Pancreas (tissue), 10 donors: Measurements from ENCODE around the gene FMO5. TPM values are rescaled to one million over a fixed set of nuclear protein-coding genes. Genes with fewer than 3 reads are reported as not detected.
"Not testable (repeated sequence)": the region's sequence is repeated elsewhere in the genome, so short reads cannot be mapped to it uniquely, and the experiment has no call there.

Experiments
- ATAC-seq, 4 donors: fragments of 200-7000 bp; cut with Tn5 transposase; one replicate each; pipeline versions ENCODE4 v1.8.0 to v1.9.1; 2020; ENCODE audit warnings: mild to moderate bottlenecking in 4 of 4, moderate library complexity in 4 of 4
- DNase-seq, 6 donors: peaks; one replicate each; pipeline ENCODE4 v3.0.0-alpha.2; 2020
- FAIRE-seq: peaks from 2 replicates; lab custom pipeline; 2012; peaks lifted over from hg19 to GRCh38; lab: Jason Lieb, UNC
- H3K27ac ChIP-seq, 4 donors: fragments of 200-600 bp; sonication (generic); 1 replicate in 3 of 4; 2 replicates in 1 of 4; pipeline versions ENCODE4 v1.5.0 to v1.8.0; 2020
- H3K27me3 ChIP-seq, 4 donors: fragments of 200-600 bp; one replicate each; pipeline ENCODE4 v1.8.0; 2021
- H3K36me3 ChIP-seq, 3 donors: fragments of 200-600 bp; sonication (generic) in 1 of 3; one replicate each; pipeline versions ENCODE4 v1.5.0 to v1.8.0; 2020 to 2021
- H3K4me1 ChIP-seq, 3 donors: fragments of 200-600 bp; one replicate each; pipeline ENCODE4 v1.8.0; 2021
- H3K4me3 ChIP-seq, 4 donors: fragments of 200-600 bp; sonication (generic) in 2 of 4; one replicate each; pipeline versions ENCODE4 v1.5.0 to v1.8.0; 2020 to 2021
- H3K9me3 ChIP-seq, 4 donors: fragments of 200-600 bp; one replicate each; pipeline ENCODE4 v1.8.0; 2021
- WGBS, 2 donors: extraction: QIAGEN DNeasy Blood & Tissue Kit; methylation state at CpG; one replicate each; pipeline ENCODE4 v1.1.7; 2013; 5-methylcytosine and 5-hydroxymethylcytosine counted together
- intact Hi-C, 3 donors: fragments of 100-400 bp; cut with DNase I; formaldehyde crosslinking; loops; one replicate each; pipeline versions ENCODE4 v1.11.1 to v1.14.2; 2022
- polyA plus RNA-seq, 2 donors: library from polyadenylated mRNA; stranded (reverse); fragments of 200-250 nt; gene quantifications; one replicate each; pipeline ENCODE4 v1.2.3, GENCODE V29; 2013
- total RNA-seq, 6 donors: library from RNA; stranded (reverse); fragmentation: NEBNext Ultra II Directional in 4 of 6; extraction: Animal tissue kit (Norgen Biotek cat#: 25700) in 4 of 6; gene quantifications; one replicate each; pipeline versions ENCODE4 v1.2.1 to v1.2.4, GENCODE V29; 2021 to 2023
- TF ChIP-seq, protein P1 (sequence below), 4 donors: fragments of 200-600 bp; sonication (generic) in 3 of 4; IDR thresholded peaks; one replicate each; pipeline versions ENCODE4 v1.5.0 to v1.8.0; 2021; ENCODE audit warnings: antibody characterized with exemption in 4 of 4
- donor health status: healthy with polysubstance abuse.
- donor health status: DM: no; HTN: no; CAD: no; lungs with moderate emphysema.
- donor health status: DM: no; HTN: no; CAD: no.
- donor health status: control.
- donor health status: control.
- donor health status: Bipolar disorder and iron deficiency.
- donor health status: DM: yes; HTN: yes; CAD: no.
- donor health status: DM: no; HTN: no; CAD: no.
- donor health status: DM: no; HTN: no; CAD: no.
- donor health status: DM: yes; HTN: yes; CAD: no.

The FMO5 gene
- total and polyA plus RNA-seq, 8 donors = 7.5 to 32.5 (median 14.6) TPM

DNA sequence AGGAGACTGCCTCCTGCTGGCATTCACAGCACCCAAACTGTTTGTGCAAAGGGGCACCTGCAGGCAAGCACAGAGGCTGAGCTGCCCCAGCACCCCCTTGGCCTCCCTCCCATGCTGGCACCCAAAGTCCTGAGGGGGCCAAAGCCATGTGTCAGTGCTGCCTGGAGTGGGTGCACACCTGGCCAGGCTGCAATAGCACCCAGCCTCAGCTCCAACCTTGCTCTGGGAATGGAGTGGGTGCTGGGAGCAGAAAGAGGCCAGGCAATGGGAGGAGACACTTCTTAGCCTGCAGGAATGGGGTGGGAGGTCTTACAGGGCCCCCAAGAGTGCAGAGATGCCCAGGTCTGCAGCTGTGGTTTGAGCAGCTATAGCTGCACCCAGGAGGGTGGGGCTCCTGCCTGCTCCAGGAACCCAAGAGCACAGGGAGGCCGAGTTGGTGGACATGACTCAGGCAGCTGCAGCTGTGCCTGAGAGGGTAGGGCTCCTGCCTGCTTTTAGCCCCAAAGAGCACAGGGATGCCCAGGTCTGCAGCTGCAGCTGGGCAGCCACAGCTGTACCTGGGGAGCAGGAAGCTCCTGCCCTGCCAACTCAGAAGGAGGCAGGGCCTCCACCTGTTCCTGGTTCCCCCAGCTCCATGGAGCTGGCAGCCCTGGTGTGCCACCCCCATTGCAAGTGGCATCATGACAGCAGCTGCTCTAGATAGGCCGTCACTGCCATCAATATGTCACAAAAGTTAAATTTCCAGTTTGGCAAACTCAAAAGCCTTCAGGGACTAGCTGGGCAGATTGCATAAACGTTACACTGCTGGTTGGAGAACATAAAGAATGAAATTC lies 12.0 kb upstream of the FMO5 start:
- Histone ChIP-seq H3K27ac (peak overlapping the region; percentile 22 to 79 (median 52)), H3K27me3 (no peaks in the 10 kb centered on the region), H3K4me3 (no peak overlapping the region), H3K4me1 (peaks cover 33 to 49% (median 44%) of the 10 kb centered on the region in 3 donors), H3K9me3 (no peaks in the 10 kb centered on the region), H3K36me3 (no peaks in the 10 kb centered on the region)
- TF ChIP-seq, protein P1, sequence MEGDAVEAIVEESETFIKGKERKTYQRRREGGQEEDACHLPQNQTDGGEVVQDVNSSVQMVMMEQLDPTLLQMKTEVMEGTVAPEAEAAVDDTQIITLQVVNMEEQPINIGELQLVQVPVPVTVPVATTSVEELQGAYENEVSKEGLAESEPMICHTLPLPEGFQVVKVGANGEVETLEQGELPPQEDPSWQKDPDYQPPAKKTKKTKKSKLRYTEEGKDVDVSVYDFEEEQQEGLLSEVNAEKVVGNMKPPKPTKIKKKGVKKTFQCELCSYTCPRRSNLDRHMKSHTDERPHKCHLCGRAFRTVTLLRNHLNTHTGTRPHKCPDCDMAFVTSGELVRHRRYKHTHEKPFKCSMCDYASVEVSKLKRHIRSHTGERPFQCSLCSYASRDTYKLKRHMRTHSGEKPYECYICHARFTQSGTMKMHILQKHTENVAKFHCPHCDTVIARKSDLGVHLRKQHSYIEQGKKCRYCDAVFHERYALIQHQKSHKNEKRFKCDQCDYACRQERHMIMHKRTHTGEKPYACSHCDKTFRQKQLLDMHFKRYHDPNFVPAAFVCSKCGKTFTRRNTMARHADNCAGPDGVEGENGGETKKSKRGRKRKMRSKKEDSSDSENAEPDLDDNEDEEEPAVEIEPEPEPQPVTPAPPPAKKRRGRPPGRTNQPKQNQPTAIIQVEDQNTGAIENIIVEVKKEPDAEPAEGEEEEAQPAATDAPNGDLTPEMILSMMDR (IDR thresholded peaks at IDR 0.05) = no peak
- ATAC-seq (peak; percentile 30 to 50 (median 36)), FAIRE-seq (no peak), DNase-seq (peak in 3 of 6 donors; percentile 39 to 49 (median 48))
- WGBS, 2 donors = 11 to 14% methylated on average over 2 to 3 of the region's 3 CpGs
- intact Hi-C loops = loop anchor here in 1 of 3 donors (5.0 kb wide), 1 partner anchor 60 kb away; no protein-coding TSS in a partner anchor

DNA sequence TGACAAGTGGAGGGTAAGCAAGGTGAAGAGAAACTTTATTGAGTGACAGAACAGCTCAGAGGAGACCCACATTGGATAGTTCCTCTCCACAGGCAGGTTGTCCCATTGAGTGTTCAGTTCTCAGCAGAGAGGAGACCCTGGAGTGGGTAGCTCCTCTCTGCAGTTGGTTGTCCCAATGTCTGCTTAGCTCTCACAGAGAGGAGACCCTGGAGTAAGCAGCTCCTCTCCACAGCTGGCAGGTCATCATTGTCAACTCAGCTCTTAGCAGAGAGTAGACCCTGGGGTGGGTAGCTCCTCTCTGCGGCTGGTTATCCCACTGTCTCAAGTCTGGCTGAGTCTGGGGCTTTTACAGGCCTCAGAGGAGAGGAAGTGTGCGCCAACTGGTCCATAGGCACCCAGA lies 11.3 kb upstream of the FMO5 start:
- DNase-seq = no peak
- FAIRE-seq = no peak
- TF ChIP-seq, protein P1 (IDR thresholded peaks at IDR 0.05) = no peak
- peaks cover 33 to 46% (median 44%) of the 10 kb centered on the region in 3 donors for H3K4me1 ChIP-seq
- H3K27ac ChIP-seq = peak overlapping the region in 3 of 4 donors; percentile 22 to 79 (median 72)
- no peak overlapping the region for H3K4me3 ChIP-seq
- intact Hi-C loops = loop anchor here in 1 of 3 donors (5.0 kb wide), 1 partner anchor 59 kb away; no protein-coding TSS in a partner anchor
- H3K27me3 ChIP-seq = no peaks in the 10 kb centered on the region
- no peak for ATAC-seq
- WGBS, 2 donors = 83 to 97% methylated on average over 2 of the region's 2 CpGs
- no peaks in the 10 kb centered on the region for H3K36me3 ChIP-seq
- H3K9me3 ChIP-seq = no peaks in the 10 kb centered on the region

DNA sequence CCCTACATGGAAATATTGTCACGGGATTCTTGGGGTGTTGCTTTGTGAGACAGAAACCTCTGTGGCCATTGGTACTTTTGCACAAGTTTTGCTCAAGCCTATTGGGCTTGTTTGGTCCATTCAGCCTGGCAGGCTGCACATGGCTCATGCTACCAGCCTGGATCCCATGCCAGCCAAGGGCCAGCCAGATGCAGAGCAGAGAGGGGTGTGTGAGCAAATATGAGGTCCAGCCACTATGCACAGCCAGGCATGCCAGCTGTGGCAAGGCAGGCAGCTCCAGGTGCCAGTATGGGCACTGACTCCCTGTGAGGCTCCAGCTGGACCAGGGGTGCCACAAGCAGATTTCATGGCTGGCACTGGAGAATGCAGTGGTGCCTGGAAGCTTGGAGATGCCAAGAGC lies 10.7 kb upstream of the FMO5 start:
- Histone ChIP-seq H3K27ac (peak overlapping the region in 1 of 4 donors; percentile 79), H3K27me3 (no peaks in the 10 kb centered on the region), H3K36me3 (no peaks in the 10 kb centered on the region), H3K4me3 (no peak overlapping the region), H3K4me1 (peaks cover 33 to 47% (median 44%) of the 10 kb centered on the region in 3 donors), H3K9me3 (no peaks in the 10 kb centered on the region)
- peak in 3 of 4 donors; percentile 43 to 82 (median 64) for ATAC-seq
- 85 to 98% methylated on average over 1 of the region's 1 CpG for WGBS, 2 donors
- no peak for FAIRE-seq
- intact Hi-C loops = loop anchor here in 1 of 3 donors (5.0 kb wide), 1 partner anchor 59 kb away; no protein-coding TSS in a partner anchor
- TF ChIP-seq, protein P1 (IDR thresholded peaks at IDR 0.05) = no peak
- peak in 5 of 6 donors; percentile 49 to 85 (median 55) for DNase-seq

DNA sequence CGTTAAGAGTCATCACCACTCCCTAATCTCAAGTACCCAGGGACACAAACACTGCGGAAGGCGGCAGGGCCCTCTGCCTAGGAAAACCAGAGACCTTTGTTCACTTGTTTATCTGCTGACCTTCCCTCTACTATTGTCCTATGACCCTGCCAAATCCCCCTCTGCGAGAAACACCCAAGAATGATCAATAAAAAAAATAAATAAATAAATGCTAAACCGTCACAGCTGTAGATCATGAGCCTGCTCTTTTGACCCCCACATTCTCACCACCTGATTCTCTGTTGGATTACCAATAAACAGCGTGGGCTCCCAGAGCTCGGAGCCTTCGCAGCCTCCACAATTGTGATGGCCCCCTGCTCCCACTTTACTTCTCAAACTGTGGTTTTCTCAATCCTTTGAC lies 8.8 kb upstream of the FMO5 start:
- H3K9me3 ChIP-seq, FAIRE-seq, ATAC-seq, H3K4me3 ChIP-seq, H3K36me3 ChIP-seq, DNase-seq, H3K27ac ChIP-seq, intact Hi-C loops, H3K27me3 ChIP-seq: not testable (repeated sequence)
- peaks cover 29 to 34% (median 32%) of the 10 kb centered on the region in 3 donors for H3K4me1 ChIP-seq
- WGBS, 2 donors = 44 to 46% methylated on average over 7 to 8 of the region's 8 CpGs

DNA sequence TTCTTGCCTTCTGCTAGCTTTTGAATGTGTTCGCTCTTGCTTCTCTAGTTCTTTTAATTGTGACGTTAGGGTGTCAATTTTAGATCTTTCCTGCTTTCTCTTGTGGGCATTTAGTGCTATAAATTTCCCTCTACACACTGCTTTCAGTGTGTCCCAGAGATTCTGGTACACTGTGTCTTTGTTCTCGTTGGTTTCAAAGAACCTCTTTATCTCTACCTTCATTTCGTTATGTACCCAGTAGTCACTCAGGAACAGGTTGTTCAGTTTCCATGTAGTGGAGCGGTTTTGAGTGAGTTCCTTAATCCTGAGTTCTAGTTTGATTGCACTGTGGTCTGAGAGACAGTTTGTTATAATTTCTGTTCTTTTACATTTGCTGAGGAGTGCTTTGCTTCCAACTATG lies 5.9 kb upstream of the FMO5 start:
- H3K27ac ChIP-seq = peak overlapping the region in 3 of 4 donors; percentile 22 to 44 (median 27)
- intact Hi-C loops, H3K9me3 ChIP-seq, H3K36me3 ChIP-seq, DNase-seq, ATAC-seq, H3K4me1 ChIP-seq, H3K4me3 ChIP-seq, FAIRE-seq, H3K27me3 ChIP-seq: not testable (repeated sequence)
- WGBS, 2 donors = 25 to 30% methylated on average over 5 of the region's 5 CpGs
